H1 (cell line): ENCODE results near the gene LCN15.

Source experiments
- CEBPB ChIP-seq: IDR thresholded peaks from 2 replicates; pipeline ENCODE4 v1.6.1; 2012; ENCODE audit warnings: low read depth, low read length
- CTCF ChIP-seq, 3 experiments: IDR thresholded peaks; 1 replicate in 2 of 3; 2 replicates in 1 of 3; pipeline versions ENCODE4 v1.5.1 to v1.6.1; 2011; ENCODE audit warnings: low read length in 3 of 3, mild to moderate bottlenecking in 3 of 3, inconsistent platforms in 2 of 3, low read depth in 1 of 3, moderate library complexity in 1 of 3; ENCODE audit not compliant: insufficient read depth in 1 of 3; ENCODE audit errors: control extremely low read depth in 1 of 3
- EZH2 ChIP-seq: fragments of 200-600 bp; sonication (generic); IDR thresholded peaks from 2 replicates; pipeline ENCODE4 v1.7.1; 2012; ENCODE audit warnings: low read depth, mild to moderate bottlenecking, moderate library complexity, low read length, inconsistent platforms; ENCODE audit not compliant: severe bottlenecking
- JUND ChIP-seq: IDR thresholded peaks from 2 replicates; pipeline ENCODE4 v1.6.1; 2011; ENCODE audit warnings: mild to moderate bottlenecking, improper control_type of control experiment, low read length
- KDM5A ChIP-seq: fragments of 200-600 bp; IDR thresholded peaks from 2 replicates; pipeline ENCODE4 v1.7.1; 2012; ENCODE audit warnings: mild to moderate bottlenecking, low read length, inconsistent platforms, mixed read lengths
- MAX ChIP-seq: IDR thresholded peaks from 2 replicates; pipeline ENCODE4 v1.6.1; 2012; ENCODE audit warnings: inconsistent platforms
- NANOG ChIP-seq: IDR thresholded peaks from 2 replicates; pipeline ENCODE4 v1.6.1; 2011; ENCODE audit warnings: low read length, low read depth, mild to moderate bottlenecking, inconsistent platforms; ENCODE audit not compliant: insufficient read depth, poor library complexity, severe bottlenecking
- POLR2A ChIP-seq, 2 experiments: IDR thresholded peaks; 1 replicate in 1 of 2; 2 replicates in 1 of 2; pipeline ENCODE4 v1.6.1; 2011; ENCODE audit warnings: low read depth in 2 of 2, low read length in 2 of 2, mild to moderate bottlenecking in 2 of 2; ENCODE audit errors: control extremely low read depth in 1 of 2
- RAD21 ChIP-seq, 2 experiments: IDR thresholded peaks in 1 of 2; conservative IDR thresholded peaks in 1 of 2; 2 replicates each; pipeline ENCODE4 v1.6.1; 2011; ENCODE audit warnings: low read depth in 2 of 2, low read length in 2 of 2, improper control_type of control experiment in 1 of 2, inconsistent platforms in 1 of 2, mild to moderate bottlenecking in 1 of 2, moderate library complexity in 1 of 2
- SIN3A ChIP-seq, 2 experiments: IDR thresholded peaks in 1 of 2; conservative IDR thresholded peaks in 1 of 2; 2 replicates each; pipeline ENCODE4 v1.6.1; 2011 to 2012; ENCODE audit warnings: low read length in 2 of 2, improper control_type of control experiment in 1 of 2, low read depth in 1 of 2, mild to moderate bottlenecking in 1 of 2

- TF ChIP-seq KDM5A (no peak), EZH2 (no peak), POLR2A (IDR thresholded peaks at IDR 0.05; ENCODE audit: control extremely low read depth in 1 of 2, low read depth in 2 of 2, low read length in 2 of 2) (no peak), MAX (no peak), RAD21 (IDR thresholded peaks at IDR 0.05 in 1 of 2, conservative IDR thresholded peaks at IDR 0.05 in 1 of 2; ENCODE audit: low read depth in 2 of 2, low read length in 2 of 2) (no peak), NANOG (no peak), CEBPB (no peak), CTCF (IDR thresholded peaks at IDR 0.05; ENCODE audit: control extremely low read depth in 1 of 3, insufficient read depth in 1 of 3, low read depth in 1 of 3, low read length in 3 of 3) (no peak), JUND (no peak), SIN3A (conservative IDR thresholded peaks at IDR 0.05 in 1 of 2, IDR thresholded peaks at IDR 0.05 in 1 of 2; ENCODE audit: low read depth in 1 of 2, low read length in 2 of 2) (no peak)
Measured at GRCh38 chr9:136793086-136793946, 29.0 kb upstream of the LCN15 start.
